HTERT RPE-1 (cell line): Measurements from ENCODE around the gene CBS.
"Not testable (repeated sequence)": the region's sequence is repeated elsewhere in the genome, so short reads cannot be mapped to it uniquely, and the experiment has no call there.

Experiments used
- in situ Hi-C: fragments of 300-500 bp; cut with MboI; formaldehyde crosslinking; loops from 4 replicates; pipeline ENCODE4 v1.14.3; 2020; ENCODE audit warnings: low sequenced_read_pairs

The CBS gene

GRCh38 chr21:43075170-43076022 lies at the start of gene CBS:
Gene CBS, minus strand, starts transcription at chr21:43075835. Its CDS starts 3,642 bp downstream, at chr21:43072193.
- in situ Hi-C loops, result not testable (repeated sequence)

GRCh38 chr21:43115956-43116355 lies 40.3 kb upstream of the CBS start:
- in situ Hi-C loops, result not testable (repeated sequence)

- in situ Hi-C loops, result not testable (repeated sequence)
These were observed 38.8 kb upstream of the CBS start for GRCh38 chr21:43114483-43114882.

GRCh38 chr21:43109006-43109405 lies 33.4 kb upstream of the CBS start:
- in situ Hi-C loops, result not testable (repeated sequence)

- in situ Hi-C loops, result not testable (repeated sequence)
These were observed 32.5 kb upstream of the CBS start for GRCh38 chr21:43108177-43108576.

- in situ Hi-C loops, result not testable (repeated sequence)
These were observed 32.1 kb upstream of the CBS start for GRCh38 chr21:43107794-43108137.

- in situ Hi-C loops, result not testable (repeated sequence)
These were observed 31.5 kb upstream of the CBS start, which contains the start of gene U2AF1 for GRCh38 chr21:43106965-43107793. Gene U2AF1, minus strand, starts transcription at chr21:43107570. Its CDS starts 76 bp downstream, at chr21:43107494.

- in situ Hi-C loops, result not testable (repeated sequence)
These were observed 29.0 kb upstream of the CBS start for GRCh38 chr21:43104642-43105041.

GRCh38 chr21:43102281-43102680 lies 26.6 kb upstream of the CBS start:
- in situ Hi-C loops, result not testable (repeated sequence)

GRCh38 chr21:43101676-43102075 lies 26.0 kb upstream of the CBS start:
- in situ Hi-C loops, result not testable (repeated sequence)

- in situ Hi-C loops, result not testable (repeated sequence)
These were observed 25.4 kb upstream of the CBS start for GRCh38 chr21:43101000-43101399.

GRCh38 chr21:43091979-43092614 lies 16.5 kb upstream of the CBS start:
- in situ Hi-C loops, result not testable (repeated sequence)

GRCh38 chr21:43090947-43091346 lies 15.3 kb upstream of the CBS start:
- in situ Hi-C loops, result not testable (repeated sequence)

GRCh38 chr21:43089463-43089862 lies 13.8 kb upstream of the CBS start:
- in situ Hi-C loops, result not testable (repeated sequence)

GRCh38 chr21:43082587-43083300 lies 7.1 kb upstream of the CBS start:
- in situ Hi-C loops, result not testable (repeated sequence)

- in situ Hi-C loops, result not testable (repeated sequence)
These were observed 1.0 kb upstream of the CBS start for GRCh38 chr21:43076643-43077042.

- in situ Hi-C loops, result not testable (repeated sequence)
These were observed 495 bp upstream of the CBS start for GRCh38 chr21:43076023-43076637.

- in situ Hi-C loops, result not testable (repeated sequence)
These were observed 1.1 kb downstream of the CBS start for GRCh38 chr21:43074401-43075169.

- in situ Hi-C loops, result not testable (repeated sequence)
These were observed 2.9 kb downstream of the CBS start for GRCh38 chr21:43072742-43073141.
